Skeletal muscle satellite cell (primary cell): ENCODE results near the gene SEMA3C.

ENCODE experiments used
- H3K27me3 ChIP-seq: 2 replicates; pipeline ENCODE4 v1.7.0; 2013; ENCODE audit warnings: low read length; ENCODE audit not compliant: control insufficient read depth, insufficient read depth
- H3K36me3 ChIP-seq: 2 replicates; pipeline ENCODE4 v1.7.0; 2013; ENCODE audit warnings: mild to moderate bottlenecking, control low read depth, low read length; ENCODE audit not compliant: insufficient read depth
- H3K4me1 ChIP-seq: 2 replicates; pipeline ENCODE4 v1.7.0; 2013; ENCODE audit warnings: low read length; ENCODE audit not compliant: control insufficient read depth, insufficient read depth
- H3K4me2 ChIP-seq: 2 replicates; pipeline ENCODE4 v1.7.0; 2013; ENCODE audit warnings: mild to moderate bottlenecking, low read length
- H3K4me3 ChIP-seq: 2 replicates; pipeline ENCODE4 v1.7.0; 2013; ENCODE audit warnings: low read length
- H3K9ac ChIP-seq: 2 replicates; pipeline ENCODE4 v1.7.0; 2013; ENCODE audit warnings: mild to moderate bottlenecking, low read depth, low read length, moderate library complexity
- H3K9me3 ChIP-seq: replicated peaks from 2 replicates; pipeline ENCODE4 v1.7.0; 2013; ENCODE audit warnings: mild to moderate bottlenecking, control low read depth, low read length

Gene SEMA3C

DNA sequence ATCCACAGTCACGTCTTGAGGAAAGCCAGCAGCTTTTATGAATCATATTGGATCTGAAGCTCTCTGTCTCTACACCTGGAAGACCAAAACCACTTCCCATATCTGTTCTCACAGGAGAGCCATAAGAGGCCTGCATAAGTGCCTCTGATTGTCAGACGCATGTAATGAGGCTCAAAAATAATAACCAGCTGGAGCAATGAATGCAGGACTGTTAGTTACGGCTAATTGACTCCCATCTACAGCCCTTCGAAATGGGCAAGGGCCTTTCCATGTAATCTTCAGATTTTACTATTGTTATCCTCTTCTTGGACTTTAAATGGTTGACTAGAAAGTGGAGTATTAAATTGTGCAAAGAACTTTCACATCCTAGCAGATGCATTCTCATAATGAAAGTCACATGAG lies 4.4 kb upstream of the SEMA3C start:
- Histone ChIP-seq H3K4me1 (peaks cover 17% of the 10 kb centered on the region), H3K9me3 (no peaks in the 10 kb centered on the region), H3K9ac (no peak overlapping the region), H3K4me3 (no peak overlapping the region), H3K27me3 (no peaks in the 10 kb centered on the region), H3K4me2 (no peak overlapping the region), H3K36me3 (no peaks in the 10 kb centered on the region)

DNA sequence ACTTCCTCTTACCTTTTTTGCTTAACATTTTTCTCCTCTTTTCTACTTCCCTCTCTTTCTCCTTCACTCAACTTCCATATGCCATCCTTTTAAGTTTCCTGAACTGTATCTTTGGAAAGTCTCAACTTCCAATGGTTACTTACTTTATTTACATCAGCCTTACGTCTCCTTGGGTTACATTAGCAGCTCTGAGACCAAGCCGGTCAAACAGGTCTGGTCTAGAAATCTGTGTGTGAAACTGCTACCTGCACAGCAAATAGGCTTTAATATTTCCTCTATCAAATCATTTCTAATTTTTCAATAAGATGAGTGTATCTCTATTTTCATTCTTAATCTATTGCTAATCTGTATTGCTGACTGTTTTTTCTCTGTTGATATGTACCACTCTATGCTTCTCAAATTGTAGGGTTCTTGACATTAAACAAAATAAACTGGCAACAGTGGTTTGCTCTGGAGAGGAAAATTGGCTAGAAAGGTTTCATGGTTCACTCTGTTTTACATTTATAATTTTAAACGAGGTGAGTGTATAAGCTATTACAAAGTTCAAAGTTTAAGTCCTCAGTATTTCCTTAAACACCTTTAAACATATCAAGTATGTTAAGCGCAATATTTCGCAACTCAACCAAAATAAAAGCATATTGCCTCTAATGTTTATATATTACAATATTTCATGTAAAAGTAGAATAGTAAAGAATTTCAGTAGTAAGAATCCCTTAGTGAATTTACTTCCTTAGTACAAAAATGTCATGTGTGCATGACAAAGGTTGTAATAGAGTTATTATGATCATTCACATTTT lies 3.6 kb upstream of the SEMA3C start:
- Histone ChIP-seq H3K9me3 (no peaks in the 10 kb centered on the region), H3K9ac (no peak overlapping the region), H3K4me1 (peaks cover 17% of the 10 kb centered on the region), H3K4me3 (no peak overlapping the region), H3K36me3 (no peaks in the 10 kb centered on the region), H3K4me2 (no peak overlapping the region), H3K27me3 (no peaks in the 10 kb centered on the region)

DNA sequence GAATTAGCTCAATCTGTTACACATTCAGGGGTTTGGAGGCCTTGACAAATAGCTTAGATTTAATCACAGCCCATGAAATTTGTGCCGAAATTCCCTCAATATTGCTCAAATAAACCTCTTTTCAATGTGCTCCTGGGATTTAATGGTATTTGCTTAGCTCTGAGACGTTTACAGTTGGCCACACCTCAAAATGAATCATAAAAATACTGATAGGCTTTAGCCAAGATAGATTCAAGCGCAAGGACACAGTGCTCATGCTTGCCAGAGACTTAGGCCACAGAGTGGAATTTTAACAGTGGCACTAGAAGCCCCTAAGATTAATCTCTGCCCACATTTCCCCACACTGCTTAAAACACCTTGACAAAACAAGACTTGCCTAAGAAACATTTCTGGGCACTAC lies 2.3 kb upstream of the SEMA3C start:
- H3K4me2 ChIP-seq, result no peak overlapping the region
- no peak overlapping the region for H3K9ac ChIP-seq
- no peak overlapping the region for H3K4me3 ChIP-seq
- peaks cover 2% of the 10 kb centered on the region for H3K36me3 ChIP-seq
- H3K4me1 ChIP-seq, result peaks cover 22% of the 10 kb centered on the region
- H3K9me3 ChIP-seq, result no peaks in the 10 kb centered on the region
- H3K27me3 ChIP-seq, result no peaks in the 10 kb centered on the region

DNA sequence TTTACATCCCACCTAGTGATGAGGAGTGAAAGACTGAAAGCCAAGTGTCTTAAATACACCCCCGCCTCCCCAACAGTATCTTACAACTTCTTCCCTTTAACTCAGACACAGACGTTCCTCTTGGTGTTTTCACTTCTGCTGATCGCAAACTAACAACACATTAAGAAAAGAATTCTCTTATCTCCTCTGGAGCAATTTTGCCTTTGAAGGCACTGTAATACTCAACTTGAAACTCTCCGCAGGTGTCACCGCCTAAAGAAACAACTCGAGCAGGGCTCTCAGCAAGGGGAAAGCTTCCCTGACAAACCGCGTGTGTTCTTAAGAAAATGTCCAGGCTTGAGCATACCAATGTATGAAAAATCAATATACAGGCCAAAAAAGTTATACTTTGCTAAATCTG lies 452 bp downstream of the SEMA3C start:
- H3K4me3 ChIP-seq, result peak overlapping the region; percentile 78
- no peaks in the 10 kb centered on the region for H3K9me3 ChIP-seq
- H3K36me3 ChIP-seq, result peaks cover 25% of the 10 kb centered on the region
- H3K9ac ChIP-seq, result peak overlapping the region; percentile 87
- H3K27me3 ChIP-seq, result no peaks in the 10 kb centered on the region
- H3K4me2 ChIP-seq, result peak overlapping the region; percentile 77
- peaks cover 25% of the 10 kb centered on the region for H3K4me1 ChIP-seq

DNA sequence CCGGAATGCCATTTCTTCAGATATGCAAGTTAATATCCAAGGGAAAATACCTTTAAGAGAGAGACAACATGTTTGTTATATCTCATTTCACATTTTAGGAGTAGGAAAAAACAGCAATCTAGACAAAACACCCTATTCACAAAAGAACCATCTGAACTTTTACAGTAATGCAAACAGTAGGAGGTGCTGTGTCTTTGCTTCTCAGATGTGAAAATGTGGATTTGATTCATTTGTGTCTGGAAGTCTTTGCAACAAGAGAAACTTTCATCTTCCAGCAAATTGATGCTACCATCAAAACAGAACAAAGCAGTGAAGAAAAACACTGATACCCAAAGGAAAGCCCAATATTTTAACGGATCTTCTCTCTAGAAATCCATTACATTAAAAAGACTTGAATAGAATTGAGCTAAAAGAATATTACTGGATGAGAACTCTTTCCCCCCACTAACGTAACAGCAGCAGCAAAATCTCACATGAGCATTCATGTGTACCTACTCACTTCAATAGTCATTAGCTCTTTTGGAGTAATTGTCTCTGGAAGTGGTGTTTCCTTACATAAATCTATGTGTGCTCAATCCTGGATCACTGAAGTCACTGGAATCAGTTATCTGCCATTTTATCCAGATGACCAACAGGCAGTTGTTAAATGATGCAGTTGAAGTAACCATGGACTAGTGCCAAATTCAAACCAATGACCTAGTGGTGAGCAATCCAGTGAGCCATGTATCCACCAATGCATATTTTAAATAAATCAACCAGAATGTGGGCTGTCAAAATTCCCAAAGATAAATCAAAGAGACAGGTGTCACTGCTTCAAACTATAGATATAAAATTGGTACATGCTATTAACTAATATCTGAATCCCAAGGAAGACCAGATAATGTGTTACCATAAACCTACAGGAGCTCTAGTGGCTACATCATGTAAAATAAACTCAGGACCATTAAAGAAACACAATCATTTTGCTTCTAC lies 1.8 kb downstream of the SEMA3C start:
- Histone ChIP-seq H3K4me1 (peaks cover 25% of the 10 kb centered on the region), H3K9ac (peak overlapping the region; percentile 87), H3K4me2 (peak overlapping the region; percentile 77), H3K9me3 (no peaks in the 10 kb centered on the region), H3K27me3 (no peaks in the 10 kb centered on the region), H3K4me3 (peak overlapping the region; percentile 78), H3K36me3 (peaks cover 31% of the 10 kb centered on the region)

DNA sequence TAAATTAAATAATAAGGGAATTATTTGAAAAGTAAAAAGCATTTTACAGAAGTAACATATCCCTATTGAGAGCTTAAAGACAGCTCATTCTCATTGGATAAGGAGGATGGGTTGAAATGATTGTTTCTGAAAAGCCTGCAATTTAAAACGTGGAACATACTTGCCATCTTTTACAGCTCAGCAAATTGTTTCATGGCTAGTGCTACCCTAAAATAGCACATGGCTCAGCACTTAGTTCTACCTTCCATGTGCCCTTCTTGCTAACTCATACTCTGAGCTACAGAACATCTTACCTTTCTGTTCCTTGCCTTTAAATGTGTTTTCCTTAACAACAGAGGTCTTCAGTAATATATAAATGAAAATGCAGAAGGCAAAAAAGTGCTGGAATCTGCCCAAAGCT lies 8.6 kb downstream of the SEMA3C start:
- no peak overlapping the region for H3K9ac ChIP-seq
- H3K4me1 ChIP-seq, result no peaks in the 10 kb centered on the region
- no peak overlapping the region for H3K4me3 ChIP-seq
- H3K36me3 ChIP-seq, result peaks cover 43% of the 10 kb centered on the region
- no peaks in the 10 kb centered on the region for H3K9me3 ChIP-seq
- H3K4me2 ChIP-seq, result no peak overlapping the region
- H3K27me3 ChIP-seq, result no peaks in the 10 kb centered on the region

DNA sequence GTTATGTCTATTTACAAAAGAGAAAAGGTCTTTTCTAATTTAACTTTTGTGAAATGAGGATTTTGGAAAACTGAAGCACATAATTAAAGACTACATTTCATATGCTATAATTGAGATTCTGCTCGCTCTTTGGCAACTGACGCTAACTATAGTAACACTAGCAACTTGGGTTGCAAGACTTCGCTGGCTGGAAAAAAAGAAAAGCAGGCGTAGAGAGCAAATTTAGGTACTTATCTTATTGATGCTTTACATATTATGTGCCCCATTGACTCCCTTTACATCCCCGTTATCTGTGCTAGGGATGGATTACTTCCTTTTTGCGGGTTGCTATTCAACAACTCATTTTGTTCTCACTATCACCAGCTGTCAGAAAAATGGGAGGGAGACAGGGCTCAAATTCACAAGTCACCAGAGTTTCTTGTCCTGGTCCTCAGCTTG lies 10.5 kb downstream of the SEMA3C start:
- Histone ChIP-seq H3K9me3 (no peaks in the 10 kb centered on the region), H3K27me3 (no peaks in the 10 kb centered on the region), H3K4me1 (no peaks in the 10 kb centered on the region), H3K9ac (no peak overlapping the region), H3K4me3 (no peak overlapping the region), H3K36me3 (peaks cover 43% of the 10 kb centered on the region), H3K4me2 (peak overlapping the region; percentile 36)

DNA sequence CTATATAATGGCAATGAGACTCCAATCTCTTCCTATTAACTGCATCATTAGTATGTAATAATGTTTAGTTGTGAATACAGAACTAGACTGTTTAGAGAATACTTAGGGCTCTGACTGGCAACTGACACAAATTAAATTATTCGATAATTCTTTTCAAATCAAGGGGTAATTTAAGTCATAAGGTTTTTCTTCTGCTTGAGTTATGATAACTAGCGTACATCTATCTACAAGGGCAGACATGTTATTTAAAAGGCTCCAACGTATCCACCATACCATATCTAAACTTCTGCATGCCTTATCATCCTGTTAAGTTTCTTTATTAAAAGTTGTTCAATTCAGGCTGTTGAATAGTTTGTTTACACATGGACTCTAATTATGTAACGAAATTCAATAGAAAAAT lies 11.2 kb downstream of the SEMA3C start:
- Histone ChIP-seq H3K9ac (no peak overlapping the region), H3K4me2 (no peak overlapping the region), H3K4me3 (no peak overlapping the region), H3K27me3 (no peaks in the 10 kb centered on the region), H3K4me1 (peaks cover 6% of the 10 kb centered on the region), H3K36me3 (peaks cover 40% of the 10 kb centered on the region), H3K9me3 (no peaks in the 10 kb centered on the region)

DNA sequence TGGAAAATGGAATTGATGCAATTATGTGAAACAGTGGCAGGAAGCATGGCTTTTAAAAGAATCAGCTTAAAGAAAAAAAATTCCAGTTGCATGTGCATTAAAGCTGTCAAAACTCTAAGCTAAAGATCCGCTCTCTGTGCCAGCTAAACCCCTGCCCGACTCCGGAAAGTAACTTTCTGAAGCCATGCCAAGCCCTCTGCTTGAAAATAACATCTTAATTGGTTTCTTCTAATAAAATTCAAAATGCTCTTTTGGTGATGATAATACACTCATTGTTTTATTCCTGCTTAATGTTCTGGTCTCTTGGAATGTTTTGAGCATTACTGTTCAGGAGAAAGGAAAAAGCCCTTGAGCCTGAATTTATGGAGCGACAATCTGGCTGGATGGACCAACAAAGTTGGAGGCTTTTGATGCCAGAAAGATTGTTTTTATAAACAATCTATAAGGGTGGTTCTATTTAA lies 11.7 kb downstream of the SEMA3C start:
- Histone ChIP-seq H3K4me2 (no peak overlapping the region), H3K4me1 (peaks cover 10% of the 10 kb centered on the region), H3K36me3 (peaks cover 38% of the 10 kb centered on the region), H3K9ac (no peak overlapping the region), H3K4me3 (no peak overlapping the region), H3K27me3 (no peaks in the 10 kb centered on the region), H3K9me3 (no peaks in the 10 kb centered on the region)

DNA sequence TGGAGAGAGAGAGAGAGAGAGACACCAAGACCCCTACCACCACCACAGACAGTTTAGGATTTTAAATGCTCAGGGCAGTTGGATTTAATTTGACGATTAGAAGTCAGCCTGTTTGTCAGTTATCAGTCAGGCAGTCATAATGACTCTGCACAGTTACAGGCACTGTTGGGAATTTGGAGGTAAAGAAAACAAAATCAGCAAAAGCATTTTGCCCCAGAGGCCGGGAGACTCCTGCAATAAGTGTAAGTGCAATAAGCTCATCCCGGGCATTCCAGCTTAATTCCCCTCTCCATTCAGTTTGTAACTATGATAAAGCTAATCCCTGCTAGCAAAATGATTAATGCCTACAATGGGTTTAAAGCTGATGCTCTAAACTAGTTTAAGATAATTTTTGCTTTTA lies 13.5 kb downstream of the SEMA3C start:
- no peaks in the 10 kb centered on the region for H3K9me3 ChIP-seq
- peaks cover 29% of the 10 kb centered on the region for H3K36me3 ChIP-seq
- H3K4me2 ChIP-seq, result no peak overlapping the region
- peaks cover 28% of the 10 kb centered on the region for H3K4me1 ChIP-seq
- no peak overlapping the region for H3K9ac ChIP-seq
- no peak overlapping the region for H3K4me3 ChIP-seq
- no peaks in the 10 kb centered on the region for H3K27me3 ChIP-seq

DNA sequence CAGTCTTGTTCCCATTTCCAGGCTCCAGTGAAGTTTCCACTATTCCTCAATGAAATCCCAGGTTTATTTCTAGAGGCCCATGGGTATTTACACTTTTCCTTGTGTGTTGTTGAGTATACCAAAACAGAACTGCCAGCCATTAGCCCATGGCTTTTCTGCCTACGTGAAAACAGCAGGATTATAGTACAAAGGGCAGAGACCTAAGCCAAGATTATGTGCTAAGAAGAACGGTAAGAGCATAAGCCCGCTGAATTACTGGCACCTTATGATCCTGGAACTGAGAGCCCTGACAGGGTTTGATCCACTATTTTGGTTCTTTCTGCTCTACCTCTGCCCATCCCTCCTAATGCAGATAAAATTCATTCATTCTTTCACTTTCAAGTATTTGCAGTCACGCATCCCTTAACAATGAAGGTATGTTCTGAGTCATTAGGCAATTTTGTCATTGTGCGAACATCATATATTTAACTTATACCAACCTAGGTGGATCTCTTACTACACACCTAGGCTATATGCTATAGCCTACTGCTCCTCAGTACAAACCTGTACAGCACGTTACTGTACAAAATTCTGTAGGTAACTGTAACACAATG lies 16.0 kb downstream of the SEMA3C start:
- H3K27me3 ChIP-seq, result no peaks in the 10 kb centered on the region
- no peak overlapping the region for H3K9ac ChIP-seq
- H3K4me3 ChIP-seq, result no peak overlapping the region
- H3K4me1 ChIP-seq, result peaks cover 32% of the 10 kb centered on the region
- no peaks in the 10 kb centered on the region for H3K9me3 ChIP-seq
- H3K36me3 ChIP-seq, result peaks cover 28% of the 10 kb centered on the region
- H3K4me2 ChIP-seq, result peak overlapping the region; percentile 8
